HepG2 (cell line): ENCODE results near the gene LCTL. TPM values are rescaled to one million over a fixed set of nuclear protein-coding genes. Genes with fewer than 3 reads are reported as not detected.

ENCODE experiments used
- KDM1A ChIP-seq: IDR thresholded peaks from 2 replicates; pipeline ENCODE4 v1.6.1; 2016; ENCODE audit warnings: missing compliant biosample characterization
- PHF5A ChIP-seq: IDR thresholded peaks from one replicate; pipeline ENCODE4 v1.6.1; 2018; ENCODE audit warnings: low read depth, missing genetic modification reagents; ENCODE audit not compliant: unreplicated experiment
- POLR2AphosphoS5 ChIP-seq: IDR thresholded peaks from 2 replicates; pipeline ENCODE4 v1.6.1; 2012; ENCODE audit warnings: low read depth, low read length
- polyA plus RNA-seq, 8 experiments: library from polyadenylated mRNA; depleted of rRNA in 3 of 8; stranded (reverse) in 7 of 8; unstranded in 1 of 8; fragments of >200 nt; fragmentation: Illumina TruSeq in 4 of 8; extraction: Trizol in 4 of 8; gene quantifications; 2 replicates each; pipeline versions ENCODE4 v1.2.1 to v1.2.3, GENCODE V29; 2011 to 2016; ENCODE audit warnings: low read depth in 4 of 8, missing spikeins in 1 of 8, mixed read lengths in 1 of 8; ENCODE audit not compliant: insufficient read depth in 1 of 8
- small RNA-seq, 3 experiments: library from RNA; depleted of rRNA; stranded (forward); fragments of <200 nt; gene quantifications; one replicate each; pipeline ENCODE3, GENCODE V24; 2012; ENCODE audit warnings: low read depth in 2 of 3, low replicate concordance in 1 of 3; ENCODE audit not compliant: insufficient read length in 3 of 3, insufficient read depth in 2 of 3
- total RNA-seq, 5 experiments: library from RNA; depleted of rRNA; stranded (reverse); fragments of >200 nt; fragmentation: Illumina TruSeq; extraction: Trizol; gene quantifications; 2 replicates each; pipeline ENCODE4 v1.2.3, GENCODE V29; 2016; ENCODE audit warnings: low read depth in 1 of 5
- TF ChIP-seq, protein P1 (sequence below): sonication (generic); formaldehyde crosslinking; conservative IDR thresholded peaks from 2 replicates; pipeline ENCODE4 v1.4.0; 2020; ENCODE audit warnings: mild to moderate bottlenecking, missing genetic modification reagents, moderate library complexity
- TF ChIP-seq, protein P2 (sequence below): sonication (generic); formaldehyde crosslinking; IDR thresholded peaks from 2 replicates; pipeline ENCODE4 v1.4.0; 2020; ENCODE audit warnings: missing genetic modification reagents

The LCTL gene
- total and polyA plus RNA-seq, 2 of the 13 experiments (the other 11 are each of a cell fraction or from before 2014, with no cell fraction given): 0.96 to 1.4 TPM

DNA sequence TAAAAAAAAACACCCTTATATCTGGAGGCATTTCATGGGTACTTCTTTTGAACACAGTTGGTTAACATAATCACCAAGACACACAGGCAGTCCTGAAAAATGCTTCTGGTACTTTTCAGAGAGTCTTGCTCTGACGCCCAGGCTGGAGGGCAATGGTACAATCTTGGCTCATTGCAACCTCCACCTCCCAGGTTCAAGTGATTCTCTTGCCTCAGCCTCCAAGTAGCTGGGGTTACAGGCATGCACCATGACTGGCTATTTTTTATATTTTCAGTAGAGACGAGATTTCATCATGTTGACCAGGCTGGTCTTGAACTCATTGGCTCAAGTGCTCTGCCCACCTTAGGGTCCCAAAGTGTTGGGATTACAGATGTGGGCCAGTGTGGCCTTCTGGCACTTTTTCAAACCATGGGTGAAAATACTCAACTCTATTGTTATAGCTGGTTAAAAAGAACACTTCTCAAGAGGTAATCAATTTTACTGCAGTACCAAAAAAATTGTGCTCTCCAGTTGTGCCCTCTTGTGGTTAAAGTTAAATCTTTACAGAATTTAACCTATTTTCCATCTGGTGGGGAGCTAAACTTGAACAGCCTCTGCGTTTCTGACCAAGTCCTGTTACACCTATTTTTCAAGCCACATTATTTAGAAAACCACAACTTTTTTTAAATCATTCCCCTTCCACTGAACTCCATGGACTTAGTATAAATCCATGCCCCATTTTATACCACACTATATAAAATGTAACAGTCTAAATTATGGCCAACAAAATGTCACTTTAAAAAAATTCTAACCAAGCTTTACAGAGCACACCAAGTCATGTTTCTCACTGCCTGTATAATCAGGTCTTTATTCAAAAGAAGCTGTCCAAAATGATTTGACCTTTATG, 67.1 kb downstream of the LCTL start (continued):
- no peak for TF ChIP-seq PHF5A
- TF ChIP-seq, protein P1, sequence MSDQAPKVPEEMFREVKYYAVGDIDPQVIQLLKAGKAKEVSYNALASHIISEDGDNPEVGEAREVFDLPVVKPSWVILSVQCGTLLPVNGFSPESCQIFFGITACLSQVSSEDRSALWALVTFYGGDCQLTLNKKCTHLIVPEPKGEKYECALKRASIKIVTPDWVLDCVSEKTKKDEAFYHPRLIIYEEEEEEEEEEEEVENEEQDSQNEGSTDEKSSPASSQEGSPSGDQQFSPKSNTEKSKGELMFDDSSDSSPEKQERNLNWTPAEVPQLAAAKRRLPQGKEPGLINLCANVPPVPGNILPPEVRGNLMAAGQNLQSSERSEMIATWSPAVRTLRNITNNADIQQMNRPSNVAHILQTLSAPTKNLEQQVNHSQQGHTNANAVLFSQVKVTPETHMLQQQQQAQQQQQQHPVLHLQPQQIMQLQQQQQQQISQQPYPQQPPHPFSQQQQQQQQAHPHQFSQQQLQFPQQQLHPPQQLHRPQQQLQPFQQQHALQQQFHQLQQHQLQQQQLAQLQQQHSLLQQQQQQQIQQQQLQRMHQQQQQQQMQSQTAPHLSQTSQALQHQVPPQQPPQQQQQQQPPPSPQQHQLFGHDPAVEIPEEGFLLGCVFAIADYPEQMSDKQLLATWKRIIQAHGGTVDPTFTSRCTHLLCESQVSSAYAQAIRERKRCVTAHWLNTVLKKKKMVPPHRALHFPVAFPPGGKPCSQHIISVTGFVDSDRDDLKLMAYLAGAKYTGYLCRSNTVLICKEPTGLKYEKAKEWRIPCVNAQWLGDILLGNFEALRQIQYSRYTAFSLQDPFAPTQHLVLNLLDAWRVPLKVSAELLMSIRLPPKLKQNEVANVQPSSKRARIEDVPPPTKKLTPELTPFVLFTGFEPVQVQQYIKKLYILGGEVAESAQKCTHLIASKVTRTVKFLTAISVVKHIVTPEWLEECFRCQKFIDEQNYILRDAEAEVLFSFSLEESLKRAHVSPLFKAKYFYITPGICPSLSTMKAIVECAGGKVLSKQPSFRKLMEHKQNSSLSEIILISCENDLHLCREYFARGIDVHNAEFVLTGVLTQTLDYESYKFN (CRISPR knock-in tag): no peak
- TF ChIP-seq POLR2AphosphoS5: peak; percentile 14; the same call in 1 of the 2 replicates
- TF ChIP-seq, protein P2, sequence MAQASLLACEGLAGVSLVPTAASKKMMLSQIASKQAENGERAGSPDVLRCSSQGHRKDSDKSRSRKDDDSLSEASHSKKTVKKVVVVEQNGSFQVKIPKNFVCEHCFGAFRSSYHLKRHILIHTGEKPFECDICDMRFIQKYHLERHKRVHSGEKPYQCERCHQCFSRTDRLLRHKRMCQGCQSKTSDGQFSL (CRISPR knock-in tag): no peak
- TF ChIP-seq KDM1A (CRISPR knock-in tag): no peak

Small RNAs within 50 kb of the gene (small RNA-seq; reads per million reads assigned to genes)
- gene RF01159: 0 reads per million in 3 experiments
- 0 reads per million in 3 experiments for gene SNORD16
- gene SNORD18A: 0 reads per million in 3 experiments
- 0 reads per million in 3 experiments for gene SNORD18B
- 0 reads per million in 3 experiments for gene SNORD18C

Other genes with a start within 250 kb of the LCTL start
- gene TIPIN, start 209.3 kb downstream of the LCTL start, total RNA-seq (2016; rRNA removed; fragmentation: Illumina TruSeq; extraction: Trizol): 28.6 and 37.9 TPM in 2 replicates
- gene TIPIN, start 209.3 kb downstream of the LCTL start, polyA plus RNA-seq (2011; rRNA removed): 2.3 and 2.7 TPM in 2 replicates
- gene MAP2K1, start 179.1 kb downstream of the LCTL start, total RNA-seq (2016; rRNA removed; fragmentation: Illumina TruSeq; extraction: Trizol): 24.1 and 29.5 TPM in 2 replicates
- 38.7 and 49.2 TPM in 2 replicates for gene MAP2K1, start 179.1 kb downstream of the LCTL start, polyA plus RNA-seq (2011; rRNA removed)
- gene SNAPC5, start 68.2 kb downstream of the LCTL start, total RNA-seq (2016; rRNA removed; fragmentation: Illumina TruSeq; extraction: Trizol): 36.2 and 49.3 TPM in 2 replicates
- gene SNAPC5, start 68.2 kb downstream of the LCTL start, polyA plus RNA-seq (2011; rRNA removed): 13.4 and 14.8 TPM in 2 replicates
- gene RPL4, start 61.1 kb downstream of the LCTL start, total RNA-seq (2016; rRNA removed; fragmentation: Illumina TruSeq; extraction: Trizol): 3,630 and 4,972 TPM in 2 replicates
- 3,960 and 4,467 TPM in 2 replicates for gene RPL4, start 61.1 kb downstream of the LCTL start, polyA plus RNA-seq (2011; rRNA removed)
- 27.8 and 44.6 TPM in 2 replicates for gene ZWILCH, start 60.7 kb downstream of the LCTL start, total RNA-seq (2016; rRNA removed; fragmentation: Illumina TruSeq; extraction: Trizol)
- 6.9 and 9.5 TPM in 2 replicates for gene ZWILCH, start 60.7 kb downstream of the LCTL start, polyA plus RNA-seq (2011; rRNA removed)
- 2.6 and 4.4 TPM in 2 replicates for gene SMAD6, start 136.2 kb upstream of the LCTL start, total RNA-seq (2016; rRNA removed; fragmentation: Illumina TruSeq; extraction: Trizol)
- 3.1 and 3.3 TPM in 2 replicates for gene SMAD6, start 136.2 kb upstream of the LCTL start, polyA plus RNA-seq (2011; rRNA removed)